ENCODE measurements around the gene PCNT.
"Not testable (repeated sequence)": the region's sequence is repeated elsewhere in the genome, so short reads cannot be mapped to it uniquely, and the experiment has no call there.

PCNT gene

DNA sequence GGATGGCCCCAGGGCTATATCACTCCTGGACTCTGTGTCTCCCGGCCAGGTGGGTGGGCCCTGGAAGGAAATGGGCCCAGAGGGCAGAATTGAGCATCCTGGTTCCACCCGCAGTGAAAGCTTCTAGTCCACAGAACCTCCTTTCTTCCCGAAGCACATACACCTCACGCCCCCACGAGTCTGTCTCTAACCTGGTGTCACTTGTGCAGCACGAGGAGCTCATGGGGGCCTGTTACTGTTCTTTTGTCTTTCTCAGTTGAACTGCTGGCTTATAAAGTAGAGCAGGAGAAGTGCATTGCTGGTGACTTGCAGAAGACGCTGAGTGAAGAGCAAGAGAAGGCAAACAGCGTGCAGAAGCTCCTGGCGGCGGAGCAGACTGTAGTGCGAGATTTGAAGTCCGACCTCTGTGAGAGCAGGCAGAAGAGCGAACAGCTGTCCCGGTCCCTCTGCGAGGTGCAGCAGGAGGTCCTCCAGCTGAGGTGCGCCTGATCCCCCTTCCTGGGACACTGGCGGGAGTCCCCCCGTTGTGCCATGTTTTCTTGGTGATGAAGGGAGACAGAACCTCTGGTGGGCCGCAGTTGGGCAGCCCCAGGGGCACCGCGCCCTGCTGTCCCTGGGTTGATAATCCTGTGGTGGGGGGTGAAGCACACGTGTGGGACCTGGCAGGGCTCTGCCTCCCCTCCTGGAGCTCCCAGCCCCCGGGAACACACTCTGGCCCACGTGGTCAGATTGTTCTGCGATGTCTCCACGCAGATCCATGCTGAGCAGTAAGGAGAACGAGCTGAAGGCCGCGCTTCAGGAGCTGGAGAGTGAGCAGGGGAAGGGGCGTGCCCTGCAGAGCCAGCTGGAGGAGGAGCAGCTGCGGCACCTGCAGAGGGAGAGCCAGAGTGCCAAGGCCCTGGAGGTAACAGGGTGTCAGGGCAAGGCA is 106.1 kb downstream of the PCNT start:
- DNase-seq, result no peak

DNA sequence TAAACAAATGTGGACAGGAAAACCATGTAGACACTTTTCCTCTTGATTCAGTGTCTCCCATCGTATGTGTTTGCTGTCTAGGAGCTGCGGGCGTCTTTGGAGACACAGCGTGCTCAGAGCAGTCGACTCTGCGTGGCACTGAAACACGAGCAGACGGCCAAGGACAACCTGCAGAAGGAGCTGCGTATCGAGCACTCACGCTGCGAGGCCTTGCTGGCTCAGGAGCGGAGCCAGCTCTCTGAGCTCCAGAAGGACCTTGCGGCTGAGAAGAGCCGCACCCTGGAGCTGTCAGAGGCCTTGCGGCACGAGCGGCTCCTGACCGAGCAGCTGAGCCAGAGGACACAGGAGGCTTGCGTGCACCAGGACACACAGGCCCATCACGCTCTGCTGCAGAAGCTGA is 107.5 kb downstream of the PCNT start:
- DNase-seq, result no peak

DNA sequence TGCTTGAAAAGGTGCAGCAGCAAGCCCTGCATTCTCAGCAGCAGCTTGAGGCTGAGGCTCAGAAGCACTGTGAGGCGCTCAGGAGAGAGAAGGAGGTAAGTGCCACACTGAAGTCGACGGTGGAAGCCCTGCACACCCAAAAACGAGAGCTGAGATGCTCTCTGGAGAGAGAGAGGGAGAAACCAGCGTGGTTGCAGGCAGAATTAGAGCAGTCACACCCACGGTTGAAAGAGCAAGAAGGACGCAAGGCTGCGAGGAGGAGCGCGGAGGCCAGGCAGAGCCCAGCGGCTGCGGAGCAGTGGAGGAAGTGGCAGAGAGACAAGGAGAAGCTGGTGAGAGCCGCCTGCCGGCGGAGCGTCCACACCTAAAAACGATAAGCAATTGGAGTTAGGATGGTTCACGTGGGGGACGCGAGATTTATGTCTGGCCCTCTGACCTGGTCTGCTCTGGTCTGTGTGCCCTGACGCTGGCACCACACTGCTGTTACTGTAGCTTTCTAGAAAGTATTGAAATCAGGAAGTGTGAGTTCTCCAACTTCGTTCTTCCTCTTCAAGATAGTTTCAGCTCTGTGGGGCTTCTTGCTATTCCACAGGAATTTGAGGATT is 108.0 kb downstream of the PCNT start:
- DNase-seq, result peak; percentile 65 to 85 (median 76)

DNA sequence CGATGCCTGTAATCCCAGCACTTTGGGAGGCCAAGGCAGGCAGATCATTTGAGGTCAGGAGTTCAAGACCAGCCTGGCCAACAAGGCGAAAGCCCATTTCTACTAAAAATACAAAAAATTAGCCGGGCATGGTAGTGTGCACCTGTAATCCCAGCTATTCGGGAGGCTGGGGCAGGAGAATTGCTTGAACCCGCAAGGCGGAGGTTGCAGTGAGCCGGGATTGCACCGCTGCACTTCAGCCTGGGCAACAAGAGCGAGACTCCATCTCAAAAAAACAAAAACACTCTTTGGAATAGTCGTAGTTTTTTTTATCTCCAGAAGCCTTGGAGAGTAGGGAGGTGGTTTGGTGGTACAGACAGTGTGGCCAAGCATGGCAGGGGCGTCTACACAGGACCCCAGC is 109.2 kb downstream of the PCNT start:
- not testable (repeated sequence) for DNase-seq

DNA sequence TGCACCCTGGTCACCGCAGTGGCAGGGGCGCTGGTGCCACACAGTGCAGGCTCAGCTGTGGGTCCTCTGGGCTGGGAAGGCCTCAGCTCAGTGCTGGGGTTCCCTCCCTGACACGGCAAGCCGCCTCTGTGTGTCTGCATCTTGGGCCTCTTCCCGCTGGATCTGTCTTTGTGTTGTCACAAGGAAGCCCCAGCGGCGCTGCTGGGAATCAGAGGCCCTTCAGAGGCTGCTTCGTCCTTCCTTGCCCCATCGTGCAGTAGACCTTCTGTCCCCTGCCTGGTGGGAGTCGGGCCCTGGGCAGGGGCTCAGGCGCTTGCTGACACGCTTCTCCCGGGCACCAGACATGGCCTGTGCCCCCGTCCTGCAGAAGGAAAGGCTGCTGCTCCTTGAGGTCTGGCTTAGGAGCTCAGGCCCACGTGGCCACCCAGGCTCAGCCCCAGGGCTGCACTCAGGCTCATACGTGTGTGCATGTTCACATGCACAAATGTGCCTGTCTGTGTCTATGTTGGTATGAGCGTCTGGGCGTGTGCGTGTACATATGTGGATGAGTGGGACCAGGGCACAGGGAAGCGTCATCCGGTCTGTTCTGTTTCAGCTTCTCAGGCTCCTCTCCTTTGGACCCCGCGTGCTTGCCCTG is 110.5 kb downstream of the PCNT start:
- no peak for DNase-seq

DNA sequence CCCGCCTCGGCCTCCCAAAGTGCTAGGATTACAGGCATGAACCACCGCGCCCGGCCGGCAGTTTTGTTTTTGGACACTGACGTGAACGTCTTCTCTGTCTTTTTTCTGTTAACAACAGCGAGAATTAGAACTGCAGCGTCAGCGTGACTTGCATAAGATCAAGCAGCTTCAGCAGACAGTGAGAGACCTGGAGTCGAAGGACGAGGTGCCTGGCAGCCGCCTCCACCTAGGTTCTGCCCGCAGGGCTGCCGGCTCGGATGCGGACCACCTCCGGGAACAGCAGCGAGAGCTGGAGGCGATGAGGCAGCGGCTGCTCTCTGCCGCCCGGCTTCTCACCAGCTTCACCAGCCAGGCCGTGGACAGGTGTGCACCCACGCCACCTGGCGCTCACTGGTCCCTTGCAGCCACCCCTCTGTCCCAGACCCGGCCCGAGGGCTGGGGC is 111.9 kb downstream of the PCNT start:
- no peak for DNase-seq

DNA sequence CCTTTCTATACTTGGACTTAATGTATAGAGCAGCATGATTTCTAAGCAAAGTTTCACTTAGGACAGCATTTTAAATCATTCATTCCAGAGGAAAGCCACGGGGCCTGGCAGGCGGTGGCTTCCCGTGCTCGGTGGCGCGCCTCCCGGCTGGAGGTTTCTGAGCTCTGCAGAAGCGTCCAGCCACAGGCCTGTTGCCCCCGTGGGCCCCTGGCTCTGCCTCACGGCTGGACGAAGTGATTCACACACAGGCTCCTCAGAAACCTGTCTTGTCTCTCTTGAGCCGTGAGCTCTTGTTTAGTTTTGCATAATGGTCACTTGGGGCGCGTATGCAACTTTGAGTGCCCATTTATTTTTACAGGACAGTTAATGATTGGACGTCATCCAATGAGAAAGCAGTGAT is 112.7 kb downstream of the PCNT start:
- DNase-seq, result peak in 3 of 4 experiments; percentile 13 to 47 (median 19)

DNA sequence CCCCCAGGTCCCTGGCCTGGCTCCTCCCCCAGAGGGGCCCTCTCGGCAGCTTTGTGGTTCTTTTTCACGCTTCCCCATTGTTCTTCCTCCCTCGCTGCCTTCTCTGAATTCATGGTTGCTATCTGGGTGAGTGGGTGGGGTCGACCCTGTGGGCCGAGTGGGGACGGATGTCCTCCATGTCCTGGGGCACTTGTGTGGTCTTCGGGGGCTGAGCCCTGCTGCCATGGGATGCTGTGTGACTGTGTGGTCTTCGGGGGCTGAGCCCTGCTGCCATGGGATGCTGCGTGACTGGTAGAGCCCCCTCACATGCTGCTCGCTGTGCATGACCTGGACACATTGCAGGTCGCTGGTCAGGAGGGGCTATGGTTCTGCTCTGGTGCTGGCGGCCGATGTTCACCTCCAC is 113.1 kb downstream of the PCNT start:
- DNase-seq, result peak in 1 of 4 experiments; percentile 23

DNA sequence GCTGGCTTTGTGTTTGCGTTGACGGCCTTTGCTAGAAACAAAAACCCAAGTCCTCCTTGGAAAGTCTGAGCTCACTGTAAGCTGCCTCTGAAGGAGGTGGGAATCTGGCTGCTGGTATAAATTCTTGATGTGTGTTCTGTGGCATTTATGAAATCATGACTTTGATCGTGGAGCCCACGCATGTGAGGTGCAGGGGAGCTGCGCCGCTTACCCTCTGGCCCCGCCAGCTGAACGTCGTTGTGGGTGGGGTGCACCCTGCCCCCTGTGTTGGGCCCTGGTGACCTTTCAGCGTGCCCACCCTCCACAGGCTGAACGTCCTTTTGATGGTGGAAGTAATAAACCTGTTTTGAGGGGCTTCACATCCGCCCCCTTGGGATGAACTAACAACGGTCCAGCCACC is 113.6 kb downstream of the PCNT start:
- DNase-seq, result no peak

DNA sequence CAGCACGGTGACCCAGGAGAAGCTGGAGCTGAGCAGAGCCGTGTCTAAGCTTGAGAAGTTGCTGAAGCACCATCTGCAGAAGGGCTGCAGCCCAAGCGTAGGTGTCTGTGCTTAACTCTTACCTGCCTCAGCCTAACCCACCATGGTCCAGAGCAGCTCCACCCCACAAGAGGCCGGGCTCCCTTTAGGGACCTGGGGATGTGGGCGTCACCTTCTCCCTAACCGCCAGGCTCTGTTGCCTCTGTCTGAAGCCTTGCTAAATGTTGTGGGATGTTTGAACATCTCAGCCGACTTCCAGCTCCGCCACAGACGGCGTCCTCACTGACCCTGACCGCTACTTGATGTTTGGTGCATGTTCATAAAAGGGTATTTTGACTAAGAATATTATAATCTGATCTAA is 114.3 kb downstream of the PCNT start:
- DNase-seq, result no peak

DNA sequence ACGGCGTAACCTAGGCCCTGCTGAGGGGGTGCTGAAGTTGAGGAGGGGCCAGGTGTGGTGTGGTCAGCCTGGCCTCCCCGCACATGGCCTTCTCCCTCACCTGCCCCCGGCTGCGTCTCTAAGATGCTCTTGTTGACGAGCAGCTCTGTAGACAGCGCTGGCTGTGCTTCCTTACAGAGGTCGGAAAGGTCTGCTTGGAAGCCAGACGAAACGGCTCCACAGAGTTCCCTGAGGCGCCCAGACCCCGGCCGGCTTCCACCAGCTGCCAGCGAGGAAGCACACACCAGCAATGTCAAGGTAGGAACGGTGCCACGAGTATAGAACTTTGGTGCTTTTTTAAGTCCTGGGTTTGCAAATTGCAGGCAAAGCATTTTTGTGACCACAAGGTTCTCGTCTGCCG is 116.0 kb downstream of the PCNT start:
- DNase-seq, result no peak

DNA sequence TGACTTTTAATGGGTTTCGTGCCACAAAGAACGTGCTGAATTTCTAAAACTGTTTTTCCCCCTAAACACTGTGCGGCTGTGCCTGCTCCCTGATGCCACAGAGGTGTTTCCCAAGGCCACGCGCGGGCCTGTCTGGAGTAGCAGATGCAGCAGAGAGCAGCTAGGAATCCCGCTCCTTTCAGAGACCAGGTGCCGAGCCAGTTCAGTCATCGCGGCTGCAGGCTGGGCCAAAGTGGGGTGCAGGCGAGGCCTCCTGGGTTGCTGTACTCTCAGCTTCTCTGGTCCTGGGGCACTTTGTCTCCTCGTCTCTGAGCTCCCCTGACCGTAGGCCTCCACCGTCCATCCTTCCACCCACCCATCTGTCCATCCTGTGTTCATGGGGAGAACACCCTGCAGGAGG is 117.4 kb downstream of the PCNT start:
- no peak for DNase-seq

DNA sequence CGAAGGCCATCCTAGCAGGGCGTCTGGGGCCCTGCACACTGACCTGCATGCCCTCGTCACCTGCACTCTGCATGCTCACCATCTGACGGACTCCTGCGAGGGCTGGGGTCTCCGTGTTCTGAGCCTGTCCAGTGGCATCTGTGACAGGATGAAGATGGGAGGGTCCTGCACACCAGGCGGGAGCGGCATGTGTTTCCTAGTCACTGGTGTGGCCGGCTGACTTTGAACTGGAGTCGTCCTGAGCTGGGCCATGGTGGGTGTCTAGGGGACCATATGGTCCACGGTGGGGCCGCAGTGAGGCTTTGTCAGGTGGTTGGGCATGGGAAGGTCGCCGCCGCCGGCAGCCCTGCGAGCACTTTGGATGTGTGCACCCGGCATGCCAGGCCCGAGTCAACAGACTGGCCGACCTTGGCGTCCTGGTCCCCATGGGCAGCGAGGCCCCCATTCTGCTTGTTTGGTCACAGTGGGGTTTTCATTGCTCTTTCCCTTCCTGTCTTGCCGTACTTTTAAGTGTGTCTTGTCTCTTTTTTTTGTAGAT is 118.1 kb downstream of the PCNT start:
- no peak for DNase-seq

DNA sequence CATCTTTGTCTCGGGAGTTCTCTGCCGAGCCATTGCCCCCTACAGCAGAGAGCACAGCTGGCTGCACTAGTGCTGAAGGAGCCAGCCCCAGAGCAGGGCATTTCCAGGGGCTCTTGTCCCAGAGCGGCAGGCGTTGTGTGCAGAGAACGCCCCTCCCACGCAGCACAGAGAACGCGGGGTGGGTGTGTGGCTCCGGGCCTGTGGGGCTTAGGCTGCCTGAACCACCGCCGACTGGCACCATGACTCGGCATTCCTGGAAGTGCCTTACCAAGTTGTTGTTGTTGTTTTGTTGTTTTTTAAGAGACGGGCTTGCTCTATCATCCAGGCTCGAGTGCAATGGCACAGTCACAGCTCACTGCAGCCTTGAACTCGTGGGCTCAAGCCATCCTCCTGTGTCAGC is 119.0 kb downstream of the PCNT start:
- DNase-seq, result no peak

DNA sequence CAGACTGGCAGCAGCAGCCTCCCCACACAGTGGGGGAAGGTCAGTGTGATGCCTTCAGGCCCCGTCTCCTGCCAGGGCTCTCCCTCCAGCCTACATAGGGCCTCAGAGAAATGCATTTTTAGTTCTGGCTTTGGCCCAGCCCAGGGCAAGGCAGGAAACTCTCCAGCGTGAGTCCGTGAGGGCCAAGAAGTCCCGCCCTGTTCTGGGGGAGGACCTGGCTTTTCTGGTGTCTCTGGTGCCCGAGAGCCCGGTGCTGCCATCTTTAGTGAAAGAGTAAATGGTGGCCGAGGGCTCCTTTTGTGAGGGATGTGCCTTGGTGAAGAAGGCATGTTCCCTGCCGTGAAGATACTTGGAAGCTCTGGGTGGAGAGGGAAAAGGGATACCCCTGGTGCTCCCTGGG is 120.0 kb downstream of the PCNT start:
- no peak for DNase-seq

DNA sequence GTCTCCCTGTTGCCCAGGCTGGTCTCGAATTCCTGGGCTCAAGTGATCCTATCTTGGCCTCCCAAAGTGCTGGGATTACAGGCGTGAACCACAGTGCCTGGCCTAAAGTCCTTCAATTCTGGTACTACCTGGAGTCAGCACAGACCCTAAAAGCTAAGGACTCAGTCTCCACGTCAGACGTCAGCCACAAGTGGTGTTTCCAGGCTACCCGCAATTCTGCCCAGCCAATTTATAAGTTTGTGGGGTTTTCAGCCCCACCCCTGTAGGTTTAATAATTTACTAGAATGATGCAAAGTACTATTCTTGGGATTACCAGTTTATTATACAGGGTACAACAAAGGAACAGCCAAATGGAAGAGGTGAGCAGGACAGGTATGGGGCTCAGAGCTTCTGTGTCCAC is 124.2 kb downstream of the PCNT start:
- DNase-seq, result no peak

DNA sequence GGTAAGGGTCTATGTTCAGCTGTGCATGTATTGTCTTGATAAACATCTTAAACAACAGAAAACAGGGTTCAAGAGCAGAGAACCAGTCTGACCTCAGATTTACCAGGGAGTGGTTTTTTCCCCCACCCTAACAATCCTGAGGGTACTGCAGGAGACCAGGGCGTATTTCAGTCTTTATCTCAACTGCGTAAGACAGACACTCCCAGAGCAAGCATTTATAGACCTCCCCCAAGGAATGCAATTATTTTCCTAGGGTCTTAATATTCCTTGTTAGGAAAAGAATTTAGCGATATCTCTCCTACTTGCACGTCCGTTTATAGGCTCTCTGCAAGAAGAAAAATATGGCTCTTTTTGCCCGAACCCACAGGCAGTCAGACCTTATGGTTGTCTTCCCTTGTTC is 124.9 kb downstream of the PCNT start:
- not testable (repeated sequence) for DNase-seq

DNA sequence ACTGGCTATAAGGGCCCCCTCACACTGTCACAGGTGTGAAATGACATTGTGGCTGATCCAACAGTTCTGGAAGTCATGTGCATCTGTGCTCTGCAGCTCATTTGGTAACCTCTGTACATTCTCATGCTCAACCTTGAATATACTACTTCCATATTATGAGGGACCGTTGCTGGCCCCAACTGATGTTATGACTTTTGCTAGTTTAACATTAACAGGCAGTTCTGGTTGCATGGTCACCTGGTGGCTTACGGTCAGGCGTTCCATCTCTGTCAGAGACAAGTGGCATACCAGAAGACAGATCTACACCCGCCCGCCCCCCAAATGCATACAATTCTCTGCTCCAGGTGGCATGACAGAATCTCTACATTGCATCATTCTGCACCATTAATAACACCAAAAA is 128.8 kb downstream of the PCNT start:
- DNase-seq, result no peak

DNA sequence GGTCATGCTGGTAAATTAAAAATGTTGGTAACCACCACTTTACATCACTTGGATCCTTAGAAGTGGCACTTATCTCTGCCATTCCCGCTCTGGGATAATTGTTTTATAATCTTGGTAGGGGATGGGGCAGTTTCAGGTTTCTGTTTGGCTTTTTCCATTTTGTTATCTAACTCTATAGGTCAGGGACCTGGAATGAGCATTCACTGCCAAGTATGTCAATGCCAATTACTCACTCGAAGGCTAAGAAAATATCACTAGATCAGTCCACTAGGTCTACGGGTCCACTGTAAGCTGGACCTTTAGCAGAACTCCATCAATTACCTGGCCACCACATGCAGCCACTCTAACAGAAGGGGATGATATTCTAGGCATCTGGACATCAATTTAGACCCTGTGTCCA is 130.2 kb downstream of the PCNT start:
- DNase-seq, result no peak

DNA sequence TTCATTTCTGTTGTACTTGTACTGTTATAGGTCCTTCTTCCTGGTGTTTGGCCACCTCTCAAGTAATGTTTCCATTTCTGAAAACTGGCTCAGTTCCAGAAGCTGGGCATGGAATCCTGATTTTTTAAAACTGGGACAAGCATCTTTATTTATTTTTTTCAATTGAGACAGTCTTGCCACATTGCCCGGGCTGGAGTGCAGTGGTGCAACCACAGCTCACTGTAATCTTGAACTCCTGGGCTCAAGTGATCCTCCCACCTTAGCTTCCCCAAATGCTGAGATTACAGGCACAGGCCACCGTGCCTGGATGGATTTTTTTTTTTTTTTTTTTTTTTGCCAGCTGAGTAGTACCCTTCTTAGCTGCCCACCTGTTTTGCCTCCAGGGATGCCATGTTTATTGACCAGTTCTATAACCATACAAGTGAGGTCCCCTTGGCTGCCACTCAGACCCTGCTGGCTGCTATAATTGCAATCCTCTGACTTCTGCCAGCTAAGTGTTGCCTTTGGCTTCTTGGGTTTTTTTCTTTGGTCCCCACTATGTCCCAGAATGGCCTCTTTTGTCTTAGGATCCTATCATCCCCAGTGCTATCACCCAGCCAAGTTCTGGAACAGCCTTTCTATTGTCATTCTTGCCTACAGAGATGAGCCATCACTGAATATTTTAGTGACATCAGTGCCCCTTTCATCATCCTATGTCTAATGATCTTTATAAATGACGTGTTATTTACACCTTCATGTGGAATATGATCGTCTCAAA is 130.9 kb downstream of the PCNT start:
- DNase-seq, result peak in 3 of 4 experiments; percentile 36 to 63 (median 49)

DNA sequence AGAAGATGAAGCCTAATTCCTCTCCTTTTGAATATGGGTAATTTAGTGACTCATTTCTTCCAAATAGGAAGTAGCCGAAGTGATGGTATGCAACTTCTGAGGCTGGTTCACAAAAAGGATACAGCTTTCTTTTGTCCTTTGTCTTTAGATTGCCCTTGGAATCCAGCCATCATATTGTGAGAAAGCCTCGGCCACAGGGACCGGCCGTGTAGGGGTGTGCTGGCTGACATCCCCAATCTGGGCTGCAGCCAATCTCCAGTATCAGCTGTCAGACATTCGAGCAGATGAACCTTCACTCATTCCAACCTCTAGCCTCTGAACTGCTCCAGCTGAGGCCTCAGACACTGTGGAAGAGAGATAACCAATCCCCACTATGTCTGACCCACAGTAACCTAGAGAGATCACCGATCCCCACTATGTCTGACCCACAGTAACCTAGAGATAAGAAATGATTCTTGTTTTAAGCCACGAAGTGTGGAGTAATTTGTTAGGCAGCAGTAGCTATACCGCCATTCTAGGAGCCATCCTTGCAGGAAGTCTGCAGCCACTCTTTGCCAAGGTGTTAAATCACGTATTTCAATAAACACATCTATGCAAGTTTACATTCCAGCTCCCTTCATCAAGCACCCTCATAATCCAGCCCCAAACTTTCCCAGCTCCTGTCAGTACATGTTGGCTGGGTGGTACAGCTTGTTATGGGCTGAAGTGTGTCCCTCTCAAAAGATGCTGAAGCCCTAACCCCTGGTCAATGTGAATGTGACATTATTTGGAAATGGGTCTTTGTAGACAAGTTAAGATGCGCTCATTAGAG is 131.8 kb downstream of the PCNT start:
- peak in 3 of 4 experiments; percentile 27 to 66 (median 57) for DNase-seq

DNA sequence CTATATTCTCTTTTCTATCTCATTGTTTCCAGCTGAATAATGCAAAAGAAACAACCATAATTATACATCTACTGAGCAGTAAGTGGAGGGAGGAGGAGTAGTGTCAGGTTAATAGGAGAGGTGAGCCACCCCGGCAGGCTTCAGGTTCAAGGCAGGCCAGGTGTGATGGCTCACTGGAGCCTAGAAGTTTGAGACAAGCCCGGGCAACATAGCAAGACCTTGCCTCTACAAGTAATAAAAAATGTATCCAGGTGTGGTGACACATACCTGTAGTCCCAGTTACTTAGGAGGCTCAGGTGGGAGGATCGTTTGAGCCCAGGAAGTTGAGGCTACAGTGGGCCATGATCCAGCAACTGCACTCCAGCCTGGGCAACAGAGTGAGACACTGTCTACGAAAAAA is 132.8 kb downstream of the PCNT start:
- no peak for DNase-seq
